OCI-LY7 (cell line): Measurements from ENCODE around the gene LTB.

Experiments
- EZH2phosphoT487 ChIP-seq: fragments of 200-600 bp; sonication (generic); IDR thresholded peaks from 2 replicates; pipeline ENCODE4 v1.6.1; 2018; ENCODE audit warnings: low read depth, borderline replicate concordance, mild to moderate bottlenecking, mixed run types, antibody characterized with exemption, low read length, moderate library complexity, mixed read lengths
- TF ChIP-seq, protein P1 (sequence below): fragments of 200-600 bp; sonication (generic); conservative IDR thresholded peaks from 2 replicates; pipeline ENCODE4 v1.5.1; 2014; ENCODE audit warnings: mild to moderate bottlenecking, antibody characterized with exemption, low read length, moderate library complexity, mixed read lengths

- TF ChIP-seq, protein P1, sequence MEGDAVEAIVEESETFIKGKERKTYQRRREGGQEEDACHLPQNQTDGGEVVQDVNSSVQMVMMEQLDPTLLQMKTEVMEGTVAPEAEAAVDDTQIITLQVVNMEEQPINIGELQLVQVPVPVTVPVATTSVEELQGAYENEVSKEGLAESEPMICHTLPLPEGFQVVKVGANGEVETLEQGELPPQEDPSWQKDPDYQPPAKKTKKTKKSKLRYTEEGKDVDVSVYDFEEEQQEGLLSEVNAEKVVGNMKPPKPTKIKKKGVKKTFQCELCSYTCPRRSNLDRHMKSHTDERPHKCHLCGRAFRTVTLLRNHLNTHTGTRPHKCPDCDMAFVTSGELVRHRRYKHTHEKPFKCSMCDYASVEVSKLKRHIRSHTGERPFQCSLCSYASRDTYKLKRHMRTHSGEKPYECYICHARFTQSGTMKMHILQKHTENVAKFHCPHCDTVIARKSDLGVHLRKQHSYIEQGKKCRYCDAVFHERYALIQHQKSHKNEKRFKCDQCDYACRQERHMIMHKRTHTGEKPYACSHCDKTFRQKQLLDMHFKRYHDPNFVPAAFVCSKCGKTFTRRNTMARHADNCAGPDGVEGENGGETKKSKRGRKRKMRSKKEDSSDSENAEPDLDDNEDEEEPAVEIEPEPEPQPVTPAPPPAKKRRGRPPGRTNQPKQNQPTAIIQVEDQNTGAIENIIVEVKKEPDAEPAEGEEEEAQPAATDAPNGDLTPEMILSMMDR, result no peak
- TF ChIP-seq EZH2phosphoT487, result no peak
These were observed 5.2 kb downstream of the LTB start for GRCh38 chr6:31576897-31577578.
